ENCODE results near the gene FBXW7.

Gene FBXW7

GRCh38 chr4:152281822-152282221 lies 254.1 kb downstream of the FBXW7 start:
- no peak for DNase-seq (ENCODE audit: low spot score)

GRCh38 chr4:152281211-152281610 lies 254.7 kb downstream of the FBXW7 start:
- DNase-seq (ENCODE audit: low spot score) = no peak

- DNase-seq (ENCODE audit: low spot score) = no peak
Measured at GRCh38 chr4:152279234-152279566, 256.7 kb downstream of the FBXW7 start.

GRCh38 chr4:152278505-152279233 lies 257.2 kb downstream of the FBXW7 start:
- DNase-seq (ENCODE audit: low spot score) = no peak

GRCh38 chr4:152278172-152278504 lies 257.8 kb downstream of the FBXW7 start:
- DNase-seq (ENCODE audit: low spot score) = no peak

- no peak for DNase-seq (ENCODE audit: low spot score)
Measured at GRCh38 chr4:152277333-152277732, 258.6 kb downstream of the FBXW7 start.

- DNase-seq (ENCODE audit: low spot score) = no peak
Measured at GRCh38 chr4:152273343-152273742, 262.5 kb downstream of the FBXW7 start.
